Sigmoid colon (tissue), 7 donors: Measurements from ENCODE around the gene VRK1. TPM values are rescaled to one million over a fixed set of nuclear protein-coding genes. Genes with fewer than 3 reads are reported as not detected.

Experiments
- DNase-seq: peaks from one replicate; pipeline ENCODE4 v3.0.0-alpha.2; 2019
- H3K27ac ChIP-seq, 4 donors: fragments of 200-600 bp; sonication (generic); one replicate each; pipeline ENCODE4 v1.5.1; 2016 to 2019; ENCODE audit warnings: mild to moderate bottlenecking in 1 of 4
- H3K27me3 ChIP-seq, 3 donors: fragments of 200-600 bp; sonication (generic); one replicate each; pipeline ENCODE4 v1.5.1; 2019; ENCODE audit warnings: mild to moderate bottlenecking in 1 of 3
- H3K36me3 ChIP-seq, 4 donors: fragments of 200-600 bp; sonication (generic); one replicate each; pipeline ENCODE4 v1.5.1; 2016 to 2019
- H3K4me1 ChIP-seq, 4 donors: fragments of 200-600 bp; sonication (generic); one replicate each; pipeline ENCODE4 v1.5.1; 2017 to 2019
- H3K4me3 ChIP-seq, 4 donors: fragments of 200-600 bp; sonication (generic); one replicate each; pipeline ENCODE4 v1.5.1; 2017 to 2019; ENCODE audit warnings: mild to moderate bottlenecking in 2 of 4, moderate library complexity in 1 of 4
- H3K9me3 ChIP-seq, 4 donors: fragments of 200-600 bp in 3 of 4; sonication (generic) in 3 of 4; one replicate each; pipeline versions ENCODE4 v1.5.1 to v1.6.1; 2013 to 2019
- CTCF ChIP-seq, 4 experiments: fragments of 450-650 bp in 3 of 4; fragments of 200-600 bp in 1 of 4; IDR thresholded peaks; one replicate each; pipeline ENCODE4 v1.5.1; 2016 to 2019; ENCODE audit warnings: antibody characterized with exemption in 4 of 4, mild to moderate bottlenecking in 3 of 4, moderate library complexity in 2 of 4
- EP300 ChIP-seq, 4 donors: sonication (generic); formaldehyde crosslinking; IDR thresholded peaks; one replicate each; pipeline ENCODE4 v1.6.1; 2017; ENCODE audit warnings: antibody characterized with exemption in 4 of 4
- POLR2A ChIP-seq, 2 donors: fragments of 450-650 bp; IDR thresholded peaks; one replicate each; pipeline ENCODE4 v1.6.1; 2016; ENCODE audit warnings: antibody characterized with exemption in 2 of 2, mild to moderate bottlenecking in 2 of 2, moderate library complexity in 2 of 2
- POLR2AphosphoS5 ChIP-seq, 4 donors: sonication (generic); formaldehyde crosslinking; IDR thresholded peaks; one replicate each; pipeline ENCODE4 v1.6.1; 2017; ENCODE audit warnings: antibody characterized with exemption in 4 of 4
- WGBS, 2 donors: extraction: QIAGEN DNeasy Blood & Tissue Kit; methylation state at CpG; one replicate each; pipeline ENCODE4 v1.1.7; 2013; 5-methylcytosine and 5-hydroxymethylcytosine counted together
- intact Hi-C: fragments of 100-400 bp; cut with DNase I; formaldehyde crosslinking; loops from one replicate; pipeline ENCODE4 v1.15.1; 2023
- polyA plus RNA-seq, 3 donors: library from polyadenylated mRNA; stranded (reverse); fragments of 200-250 nt; gene quantifications; one replicate each; pipeline ENCODE4 v1.2.3, GENCODE V29; 2013
- total RNA-seq, 4 donors: library from RNA; depleted of rRNA; stranded (reverse); fragments of >200 nt; gene quantifications; one replicate each; pipeline ENCODE4 v1.1.0, GENCODE V29; 2016
- donor health status: healthy with polysubstance abuse.
- donor health status: Bipolar disorder and iron deficiency.
- donor health status: healthy.

Gene VRK1
- total and polyA plus RNA-seq, 7 donors, result 7.8 to 25.7 (median 17.9) TPM

DNA sequence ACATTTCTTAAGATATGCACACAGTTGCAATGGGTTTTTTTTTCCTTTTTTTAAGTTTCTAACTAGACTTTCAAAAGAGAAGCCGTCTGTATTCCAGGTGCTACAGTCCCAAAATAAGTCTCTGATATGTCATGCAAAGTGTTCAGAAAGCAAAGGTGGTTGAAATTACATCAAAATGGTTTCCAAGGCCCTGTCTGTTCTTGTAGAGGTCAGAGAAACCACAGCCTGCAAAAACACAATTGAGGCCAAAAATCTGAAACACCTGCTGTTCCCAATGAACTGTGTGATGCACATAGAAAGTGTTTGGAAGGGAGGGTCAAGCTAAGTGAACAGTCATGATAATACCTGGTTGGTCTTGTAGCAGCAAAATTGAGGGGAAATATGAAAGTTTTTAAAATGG is 91.0 kb downstream of the VRK1 start:
- TF ChIP-seq POLR2A (IDR thresholded peaks at IDR 0.05) (no peak), EP300 (IDR thresholded peaks at IDR 0.05) (no peak), CTCF (IDR thresholded peaks at IDR 0.05) (no peak), POLR2AphosphoS5 (IDR thresholded peaks at IDR 0.05) (no peak)
- no peaks in the 10 kb centered on the region for H3K36me3 ChIP-seq
- H3K27ac ChIP-seq, result no peak overlapping the region
- H3K4me3 ChIP-seq, result no peak overlapping the region
- no peaks in the 10 kb centered on the region for H3K9me3 ChIP-seq
- intact Hi-C loops, result no loop called here
- H3K4me1 ChIP-seq, result no peaks in the 10 kb centered on the region
- DNase-seq, result no peak
- WGBS, 2 donors, result 80 to 88% methylated on average over 1 of the region's 1 CpG
- no peaks in the 10 kb centered on the region for H3K27me3 ChIP-seq

DNA sequence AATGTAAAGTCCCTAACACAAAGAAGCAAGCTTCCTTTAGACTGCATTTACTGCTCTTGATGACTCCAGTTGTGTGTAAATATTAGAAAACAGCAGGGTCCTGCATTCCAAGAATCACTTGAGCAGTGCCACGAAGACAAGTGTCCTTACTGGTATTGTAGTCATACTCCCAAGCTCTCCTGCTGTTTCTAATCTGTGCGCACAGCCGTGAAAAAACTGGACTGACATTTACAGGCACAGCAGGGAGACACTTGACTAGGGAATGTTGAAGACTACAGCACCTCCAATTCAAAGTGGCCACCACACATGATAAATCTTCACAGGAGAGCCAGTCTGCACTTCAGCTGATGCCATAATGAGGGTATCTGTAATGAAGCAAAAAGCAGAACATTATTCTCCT is 91.4 kb downstream of the VRK1 start:
- Histone ChIP-seq H3K36me3 (no peaks in the 10 kb centered on the region), H3K4me3 (no peak overlapping the region), H3K4me1 (no peaks in the 10 kb centered on the region), H3K27me3 (no peaks in the 10 kb centered on the region), H3K9me3 (no peaks in the 10 kb centered on the region), H3K27ac (no peak overlapping the region)
- no peak for DNase-seq
- intact Hi-C loops, result no loop called here
- no peak for TF ChIP-seq POLR2A (IDR thresholded peaks at IDR 0.05)
- no peak for TF ChIP-seq EP300 (IDR thresholded peaks at IDR 0.05)
- TF ChIP-seq CTCF (IDR thresholded peaks at IDR 0.05), result no peak
- no peak for TF ChIP-seq POLR2AphosphoS5 (IDR thresholded peaks at IDR 0.05)
- WGBS, 2 donors, result 77 to 88% methylated on average over 3 of the region's 3 CpGs

- Histone ChIP-seq H3K4me3 (no peak overlapping the region), H3K27ac (no peak overlapping the region), H3K9me3 (no peaks in the 10 kb centered on the region), H3K4me1 (no peaks in the 10 kb centered on the region), H3K36me3 (no peaks in the 10 kb centered on the region), H3K27me3 (no peaks in the 10 kb centered on the region)
- intact Hi-C loops, result no loop called here
- DNase-seq, result no peak
- 84% methylated on average over 5 of the region's 5 CpGs for WGBS, 2 donors
- TF ChIP-seq CTCF (IDR thresholded peaks at IDR 0.05) (no peak), EP300 (IDR thresholded peaks at IDR 0.05) (no peak), POLR2AphosphoS5 (IDR thresholded peaks at IDR 0.05) (no peak), POLR2A (IDR thresholded peaks at IDR 0.05) (no peak)
Measured at GRCh38 chr14:96889091-96889490, 91.9 kb downstream of the VRK1 start.

- Histone ChIP-seq H3K9me3 (no peaks in the 10 kb centered on the region), H3K27me3 (no peaks in the 10 kb centered on the region), H3K27ac (no peak overlapping the region), H3K4me1 (no peaks in the 10 kb centered on the region), H3K36me3 (no peaks in the 10 kb centered on the region), H3K4me3 (no peak overlapping the region)
- TF ChIP-seq CTCF (IDR thresholded peaks at IDR 0.05), result no peak
- TF ChIP-seq POLR2A (IDR thresholded peaks at IDR 0.05), result no peak
- no peak for TF ChIP-seq POLR2AphosphoS5 (IDR thresholded peaks at IDR 0.05)
- no peak for TF ChIP-seq EP300 (IDR thresholded peaks at IDR 0.05)
- intact Hi-C loops, result no loop called here
- DNase-seq, result no peak
- WGBS, 2 donors, result 82 to 86% methylated on average over 12 of the region's 12 CpGs
Measured at GRCh38 chr14:96893966-96894622, 96.9 kb downstream of the VRK1 start.

- no peaks in the 10 kb centered on the region for H3K27me3 ChIP-seq
- no peaks in the 10 kb centered on the region for H3K4me1 ChIP-seq
- H3K27ac ChIP-seq, result no peak overlapping the region
- H3K36me3 ChIP-seq, result no peaks in the 10 kb centered on the region
- intact Hi-C loops, result no loop called here
- TF ChIP-seq POLR2A (IDR thresholded peaks at IDR 0.05), result no peak
- TF ChIP-seq EP300 (IDR thresholded peaks at IDR 0.05), result no peak
- TF ChIP-seq CTCF (IDR thresholded peaks at IDR 0.05), result no peak
- TF ChIP-seq POLR2AphosphoS5 (IDR thresholded peaks at IDR 0.05), result no peak
- no peaks in the 10 kb centered on the region for H3K9me3 ChIP-seq
- 88 to 92% methylated on average over 8 of the region's 8 CpGs for WGBS, 2 donors
- no peak overlapping the region for H3K4me3 ChIP-seq
- DNase-seq, result no peak
Measured at GRCh38 chr14:96894966-96895365, 97.8 kb downstream of the VRK1 start.
